PC-3 (cell line): ENCODE measurements around the gene RFLNA. TPM values are rescaled to one million over a fixed set of nuclear protein-coding genes. Genes with fewer than 3 reads are reported as not detected.

ENCODE experiments used
- ATAC-seq: fragments of 200-7000 bp; cut with Tn5 transposase; 2 replicates; pipeline ENCODE4 v1.9.1; 2020; ENCODE audit warnings: mild to moderate bottlenecking, moderate library complexity
- BruUV-seq: library from RNA; stranded (reverse); fragments of 400-500 nt; replicated peaks from 2 replicates; lab custom pipeline; 2021; lab: Mats Ljungman, UMichigan
- CTCF ChIA-PET: fragments of 300-600 bp; sonication (Branson Sonifier 250); formaldehyde crosslinking; loops from one replicate; lab custom pipeline; 2022; ENCODE audit warnings: antibody characterized with exemption; lab: Charles Lee
- POLR2A ChIA-PET: fragments of 300-600 bp; sonication (Branson Sonifier 250); formaldehyde crosslinking; loops from one replicate; lab custom pipeline; 2022; ENCODE audit warnings: antibody characterized with exemption; ENCODE audit not compliant: unreplicated experiment; lab: Charles Lee
- DNase-seq: peaks from one replicate; pipeline ENCODE4 v3.0.0-alpha.2; 2015
- H2AFZ ChIP-seq: fragments of 300-600 bp; sonication (generic); 2 replicates; pipeline ENCODE4 v1.6.0; 2016; ENCODE audit warnings: antibody characterized with exemption, low read length
- H3F3A ChIP-seq: fragments of 300-600 bp; sonication (generic); one replicate; pipeline ENCODE4 v1.6.0; 2017; ENCODE audit warnings: antibody characterized with exemption, low read length, control low read depth, mild to moderate bottlenecking; ENCODE audit not compliant: unreplicated experiment
- H3K27ac ChIP-seq: fragments of 300-600 bp; sonication (generic); 2 replicates; pipeline ENCODE4 v1.5.1; 2016; ENCODE audit warnings: mild to moderate bottlenecking, low read length
- H3K27me3 ChIP-seq: fragments of 300-600 bp; sonication (generic); 2 replicates; pipeline ENCODE4 v1.6.1; 2016; ENCODE audit warnings: low read length, mixed read lengths
- H3K36me3 ChIP-seq: fragments of 300-600 bp; sonication (generic); 2 replicates; pipeline ENCODE4 v1.6.1; 2016; ENCODE audit warnings: low read depth, mixed run types, low read length, mixed read lengths
- H3K4me1 ChIP-seq: fragments of 300-600 bp; sonication (generic); 2 replicates; pipeline ENCODE4 v1.5.1; 2016; ENCODE audit warnings: low read length; ENCODE audit not compliant: insufficient read depth
- H3K4me2 ChIP-seq: fragments of 300-600 bp; sonication (generic); 2 replicates; pipeline ENCODE4 v1.6.0; 2016; ENCODE audit warnings: low read length
- H3K4me3 ChIP-seq: fragments of 300-600 bp; sonication (generic); 2 replicates; pipeline ENCODE4 v1.5.1; 2016; ENCODE audit warnings: mild to moderate bottlenecking, low read length, mixed read lengths
- H3K79me2 ChIP-seq: fragments of 300-600 bp; sonication (generic); 2 replicates; pipeline ENCODE4 v1.6.1; 2017; ENCODE audit warnings: low read length, mixed read lengths
- H3K9ac ChIP-seq: fragments of 300-600 bp; sonication (generic); 2 replicates; pipeline ENCODE4 v1.6.0; 2016; ENCODE audit warnings: mild to moderate bottlenecking, low read length
- H3K9me2 ChIP-seq: fragments of 300-600 bp; sonication (generic); replicated peaks from 2 replicates; pipeline ENCODE4 v1.6.1; 2016; ENCODE audit warnings: mixed run types, low read length, mixed read lengths
- H3K9me3 ChIP-seq: fragments of 300-600 bp; sonication (generic); 2 replicates; pipeline ENCODE4 v1.6.1; 2016; ENCODE audit warnings: low read length, mixed read lengths
- H4K20me1 ChIP-seq: fragments of 300-600 bp; sonication (generic); 2 replicates; pipeline ENCODE4 v1.6.1; 2016; ENCODE audit warnings: low read length, mixed read lengths
- CTCF ChIP-seq: fragments of 300-600 bp; sonication (generic); conservative IDR thresholded peaks from 2 replicates; pipeline ENCODE4 v1.5.1; 2017; ENCODE audit warnings: antibody characterized with exemption, low read depth, mild to moderate bottlenecking, low read length
- EZH2 ChIP-seq: fragments of 300-600 bp; sonication (generic); IDR thresholded peaks from one replicate; pipeline ENCODE4 v1.6.1; 2017; ENCODE audit warnings: antibody characterized with exemption, mild to moderate bottlenecking, low read length; ENCODE audit not compliant: unreplicated experiment
- EZH2phosphoT487 ChIP-seq: fragments of 300-600 bp; sonication (generic); IDR thresholded peaks from 2 replicates; pipeline ENCODE4 v1.6.1; 2018; ENCODE audit warnings: mild to moderate bottlenecking, antibody characterized with exemption, low read length, borderline replicate concordance
- intact Hi-C: fragments of 100-400 bp; cut with micrococcal nuclease; formaldehyde crosslinking; loops from 2 replicates; pipeline ENCODE4 v1.9.0; 2023
- total RNA-seq: library from RNA; depleted of rRNA; stranded (reverse); fragments of >200 nt; gene quantifications from 2 replicates; pipeline ENCODE4 v1.2.3, GENCODE V29; 2014

The RFLNA gene
- total RNA-seq, 1 experiment from 2014 or later, result not detected

GRCh38 chr12:124361074-124361970 lies 66.4 kb downstream of the RFLNA start:
- POLR2A ChIA-PET, result no interaction called here
- CTCF ChIA-PET, result no interaction called here
- Histone ChIP-seq H4K20me1 (peaks cover 67% of the 10 kb centered on the region), H2AFZ (no peak overlapping the region), H3K9me2 (no peaks in the 10 kb centered on the region), H3K36me3 (peaks cover 87% of the 10 kb centered on the region), H3K4me1 (no peaks in the 10 kb centered on the region), H3K79me2 (peaks cover 78% of the 10 kb centered on the region), H3K4me2 (no peak overlapping the region), H3K27ac (no peak overlapping the region), H3F3A (no peaks in the 10 kb centered on the region), H3K27me3 (no peaks in the 10 kb centered on the region), H3K4me3 (no peak overlapping the region), H3K9ac (no peak overlapping the region), H3K9me3 (no peaks in the 10 kb centered on the region)
- intact Hi-C loops, result no loop called here
- BruUV-seq, result no TSS peak
- TF ChIP-seq EZH2, result no peak
- no peak for TF ChIP-seq EZH2phosphoT487
- no peak for TF ChIP-seq CTCF
- DNase-seq (no peak), ATAC-seq (no peak)

GRCh38 chr12:124361996-124362395 lies 67.1 kb downstream of the RFLNA start:
- Histone ChIP-seq H3K9me3 (no peaks in the 10 kb centered on the region), H2AFZ (no peak overlapping the region), H3K79me2 (peaks cover 85% of the 10 kb centered on the region), H4K20me1 (peaks cover 69% of the 10 kb centered on the region), H3K4me2 (no peak overlapping the region), H3K4me3 (no peak overlapping the region), H3K36me3 (peaks cover 86% of the 10 kb centered on the region), H3F3A (no peaks in the 10 kb centered on the region), H3K9ac (no peak overlapping the region), H3K27me3 (no peaks in the 10 kb centered on the region), H3K4me1 (no peaks in the 10 kb centered on the region), H3K9me2 (no peaks in the 10 kb centered on the region), H3K27ac (no peak overlapping the region)
- TF ChIP-seq CTCF (no peak), EZH2phosphoT487 (no peak), EZH2 (no peak)
- intact Hi-C loops, result no loop called here
- DNase-seq (no peak), ATAC-seq (no peak)
- no TSS peak for BruUV-seq
- ChIA-PET POLR2A (no interaction called here), CTCF (no interaction called here)

GRCh38 chr12:124363353-124363965 lies 68.6 kb downstream of the RFLNA start:
- Histone ChIP-seq H2AFZ (no peak overlapping the region), H3K9me2 (no peaks in the 10 kb centered on the region), H3K4me1 (no peaks in the 10 kb centered on the region), H3K9ac (no peak overlapping the region), H3K4me3 (no peak overlapping the region), H3F3A (no peaks in the 10 kb centered on the region), H3K36me3 (peaks cover 84% of the 10 kb centered on the region), H3K9me3 (no peaks in the 10 kb centered on the region), H3K27ac (no peak overlapping the region), H3K27me3 (no peaks in the 10 kb centered on the region), H3K79me2 (peaks cover 90% of the 10 kb centered on the region), H3K4me2 (no peak overlapping the region), H4K20me1 (peaks cover 70% of the 10 kb centered on the region)
- DNase-seq (no peak), ATAC-seq (no peak)
- ChIA-PET CTCF (no interaction called here), POLR2A (no interaction called here)
- no TSS peak for BruUV-seq
- intact Hi-C loops, result no loop called here
- no peak for TF ChIP-seq EZH2phosphoT487
